Astrocyte of the hippocampus (primary cell): ENCODE measurements around the gene LONRF2.
A peak's percentile ranks its signal among the peaks of the same experiment; 100 is the strongest.

Source experiments
- DNase-seq: peaks from one replicate; pipeline ENCODE4 v3.0.0; 2011; ENCODE audit warnings: low read depth, low spot score

Gene LONRF2

DNA sequence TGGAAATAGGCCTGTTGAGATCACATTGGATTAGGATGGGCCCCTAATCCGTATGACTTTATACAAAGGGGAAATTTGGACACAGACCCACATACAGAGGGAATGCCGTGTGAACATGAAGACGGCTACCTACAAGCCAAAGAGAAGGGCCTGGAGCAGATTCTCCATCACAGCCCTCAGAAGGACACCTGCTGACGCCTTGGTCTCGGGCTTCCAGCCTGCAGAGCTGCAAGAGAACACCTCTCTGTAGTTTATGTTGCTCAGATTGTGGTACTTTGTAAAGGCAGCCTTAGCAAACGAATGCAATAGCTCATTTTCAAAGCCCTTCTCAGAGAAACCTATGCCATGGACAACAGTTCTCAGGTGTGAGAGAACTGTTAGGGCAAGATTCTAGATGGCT lies 86.1 kb downstream of the LONRF2 start:
- no peak for DNase-seq

DNA sequence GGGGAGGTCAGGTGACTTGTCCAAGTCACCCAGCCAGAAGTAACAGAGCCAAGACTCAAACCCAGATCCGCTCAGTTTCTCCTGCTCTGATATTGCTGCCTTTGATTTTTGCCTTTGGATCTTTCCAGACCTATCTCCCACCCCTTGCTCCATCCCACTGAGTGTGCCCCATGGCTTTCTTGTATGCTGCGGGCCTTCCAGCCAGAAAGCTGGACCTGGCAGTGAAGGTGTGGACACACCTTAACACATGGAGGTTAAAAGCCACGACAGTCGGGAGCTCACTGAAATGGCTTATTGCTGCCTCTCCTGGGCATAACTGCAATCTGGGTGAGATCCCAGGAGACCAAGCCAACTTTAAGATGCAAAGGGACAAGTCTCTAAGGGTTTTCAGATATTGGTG lies 86.7 kb downstream of the LONRF2 start:
- no peak for DNase-seq

DNA sequence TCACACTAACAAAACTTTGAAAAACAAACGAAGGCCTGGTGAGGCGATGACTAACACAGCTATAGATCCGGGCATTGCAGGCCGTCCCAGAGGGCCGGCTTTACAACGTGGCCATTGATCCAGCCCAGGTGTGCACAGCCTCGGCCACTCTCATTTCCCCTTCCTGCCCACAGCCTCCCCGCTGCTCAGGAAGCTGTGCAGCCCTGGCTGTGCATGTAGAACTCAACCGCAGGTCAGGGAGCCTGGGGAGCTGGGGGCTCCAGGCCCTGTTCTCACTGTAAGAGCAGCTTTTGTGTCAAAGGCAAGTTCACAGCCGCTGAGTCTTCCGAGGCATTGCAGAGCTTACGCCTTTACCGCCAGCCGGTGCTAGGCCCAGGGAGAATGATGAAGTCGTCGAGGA lies 87.2 kb downstream of the LONRF2 start:
- no peak for DNase-seq

DNA sequence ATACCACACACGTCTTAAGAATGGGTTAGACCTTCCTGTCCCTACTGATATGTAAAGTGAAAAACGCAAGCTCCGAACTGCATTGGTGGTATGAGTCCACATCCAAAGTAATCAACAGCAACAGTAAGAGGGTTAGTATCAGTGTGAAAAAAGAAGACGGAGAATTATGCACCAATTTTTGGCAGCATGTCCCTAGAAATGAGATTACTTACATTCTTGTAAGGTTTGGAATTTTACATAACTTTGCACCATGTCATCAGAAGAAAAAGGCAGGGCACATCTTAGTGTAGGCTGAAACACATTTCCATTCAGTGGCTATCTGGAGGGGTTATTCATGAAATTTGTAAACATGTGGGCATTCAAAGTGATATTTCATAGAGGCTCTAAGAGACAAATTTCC lies 88.2 kb downstream of the LONRF2 start:
- DNase-seq: peak; percentile 59

DNA sequence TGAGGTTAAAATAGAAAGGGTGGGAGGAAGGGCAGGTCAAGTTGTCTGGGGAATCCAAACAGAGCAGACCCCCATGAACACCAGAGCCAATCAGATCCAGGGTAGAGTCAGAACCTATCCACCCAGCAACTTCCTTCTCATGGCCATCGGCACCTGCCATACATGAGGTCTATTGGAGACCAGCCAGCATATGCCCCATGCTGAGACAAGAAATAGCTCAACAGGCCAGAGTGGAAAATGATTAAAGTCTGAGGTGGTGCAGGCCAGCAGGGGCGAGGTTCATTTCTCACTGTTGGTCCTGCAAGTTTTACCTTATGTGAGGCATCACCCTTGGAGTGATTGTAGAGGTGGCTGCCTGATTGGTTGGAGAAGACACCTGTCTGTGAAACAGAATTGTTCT lies 89.2 kb downstream of the LONRF2 start:
- DNase-seq: no peak

DNA sequence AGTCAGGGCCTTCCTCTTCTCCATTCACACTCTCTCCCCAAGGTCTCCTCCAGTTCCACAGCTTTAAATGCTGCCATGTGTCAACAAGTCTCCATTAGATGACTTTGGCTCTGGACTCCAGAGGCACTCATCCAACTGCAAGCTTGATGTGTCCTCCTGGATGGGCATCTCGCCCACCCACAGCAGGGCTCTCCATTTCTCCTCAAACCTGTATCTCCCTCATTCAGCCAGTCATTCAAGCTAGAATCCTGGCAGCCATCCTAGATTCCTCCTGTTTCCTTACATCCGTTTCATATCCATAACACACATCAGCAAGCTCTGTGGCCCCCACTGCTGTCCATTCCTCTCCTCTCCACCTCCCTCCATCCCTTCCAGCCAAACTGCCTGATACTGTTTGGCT lies 91.5 kb downstream of the LONRF2 start:
- DNase-seq: no peak

DNA sequence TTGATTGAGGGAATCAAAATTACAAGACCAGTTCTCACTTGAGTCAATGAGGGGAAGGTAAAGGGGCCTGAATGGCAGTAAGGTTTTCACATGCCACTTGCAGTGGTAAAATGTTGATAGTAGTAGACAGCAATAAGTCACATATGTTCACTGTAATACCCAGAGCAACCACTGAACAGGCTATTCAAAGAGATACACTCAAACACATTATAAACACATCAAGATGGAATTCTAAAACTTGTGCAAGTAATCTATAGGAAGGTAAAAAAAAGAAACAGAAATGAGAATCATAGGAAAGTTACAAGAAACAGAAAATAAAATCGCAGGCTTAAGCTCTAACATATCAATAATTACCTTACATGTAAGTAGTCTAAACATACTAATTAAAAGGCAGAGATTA lies 93.3 kb downstream of the LONRF2 start:
- DNase-seq: no peak

DNA sequence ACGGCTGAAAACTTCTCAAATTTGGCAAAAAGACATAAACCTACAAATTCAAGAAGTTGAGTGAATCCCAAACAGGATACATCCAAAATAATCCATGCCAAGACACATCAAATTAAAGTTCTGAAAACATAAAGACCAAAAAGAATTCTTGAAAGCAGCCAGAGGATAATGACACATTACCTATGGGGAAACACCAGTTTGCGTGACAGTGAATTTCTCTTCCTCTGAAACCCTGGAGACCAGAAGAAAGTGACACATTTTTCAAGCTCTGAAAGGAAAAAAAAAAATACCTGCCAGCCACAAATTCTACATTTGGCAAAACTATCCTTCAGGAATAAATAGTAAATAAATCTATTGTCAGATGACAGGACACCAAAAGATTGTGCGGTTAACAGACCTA lies 93.9 kb downstream of the LONRF2 start:
- no peak for DNase-seq

DNA sequence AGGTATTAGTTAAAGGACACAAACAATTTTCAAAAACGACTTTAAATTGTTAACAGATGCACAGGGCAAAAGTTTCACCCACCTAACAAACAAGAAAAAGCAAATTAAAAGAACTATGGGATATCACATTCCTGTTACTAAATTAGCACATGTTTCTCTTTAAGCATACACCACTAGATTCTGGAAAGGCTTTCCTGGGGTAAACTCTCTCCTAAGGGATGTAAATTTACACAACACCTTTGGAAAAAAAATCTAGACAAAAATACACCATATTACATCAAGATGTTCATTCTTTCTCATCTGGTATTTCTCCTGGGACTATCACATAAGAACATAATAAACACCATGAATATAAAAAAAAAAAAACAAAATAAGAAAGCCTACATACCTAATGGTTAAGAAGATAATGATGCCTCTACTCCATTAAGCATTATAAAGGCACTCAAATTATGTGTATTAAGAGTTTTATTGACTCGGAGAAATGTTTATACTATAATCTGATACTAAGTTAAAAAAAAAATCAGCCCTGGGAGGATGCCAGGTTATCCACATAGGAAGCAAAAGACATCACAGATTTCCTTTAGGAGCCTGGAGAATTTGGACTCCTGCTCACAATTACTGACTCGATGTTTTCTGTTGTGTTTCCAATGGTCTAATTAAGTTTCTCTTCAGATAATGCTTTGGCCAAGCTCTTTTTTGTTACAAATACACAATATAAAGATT lies 97.2 kb downstream of the LONRF2 start:
- no peak for DNase-seq

DNA sequence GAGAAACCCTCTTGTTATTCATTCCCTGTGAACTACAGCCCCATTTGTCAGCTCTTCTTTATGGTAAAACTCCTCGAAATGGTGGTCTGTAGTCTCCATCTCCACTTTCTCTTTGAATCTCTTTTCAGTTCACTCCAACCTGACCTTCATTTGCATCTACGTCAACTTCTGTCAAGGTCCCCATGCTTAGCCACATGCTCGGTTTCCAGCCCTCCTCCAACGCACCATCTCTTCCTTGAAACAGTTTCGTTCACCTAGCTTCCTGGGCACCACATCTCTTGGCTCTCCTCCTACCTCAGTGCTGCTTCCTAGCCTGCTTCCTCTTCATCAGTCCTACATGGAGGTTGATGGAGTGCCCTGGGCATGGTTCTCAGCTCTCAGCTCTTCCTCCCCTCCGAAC lies 98.8 kb downstream of the LONRF2 start:
- no peak for DNase-seq
